GM12872 (cell line): ENCODE measurements around the gene TNNT2.

ENCODE experiments used
- CTCF ChIP-seq: IDR thresholded peaks from 3 replicates; pipeline ENCODE4 v1.5.1; 2011; ENCODE audit warnings: low read depth, mild to moderate bottlenecking, low read length, moderate library complexity; ENCODE audit not compliant: insufficient read depth

Gene TNNT2

DNA sequence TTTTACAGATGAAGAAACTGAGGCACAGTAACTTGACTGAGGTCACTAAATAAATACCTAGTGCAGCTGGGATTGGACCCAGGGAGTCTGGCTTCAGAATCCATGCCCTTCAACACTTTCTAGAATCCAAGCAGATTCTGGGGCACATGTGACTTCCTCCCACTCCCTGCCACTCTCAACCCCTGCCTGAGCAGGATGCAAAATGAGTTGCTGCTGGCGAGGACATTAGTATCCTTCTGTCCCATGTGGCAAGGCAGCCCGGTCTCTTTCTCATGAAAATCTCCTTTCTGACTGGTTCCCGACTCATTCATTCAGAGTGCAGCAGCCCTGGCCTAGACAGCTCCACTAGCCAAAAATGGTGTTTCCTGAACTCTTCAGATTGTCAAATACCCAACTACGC, 28.4 kb downstream of the TNNT2 start:
- TF ChIP-seq CTCF, result no peak

DNA sequence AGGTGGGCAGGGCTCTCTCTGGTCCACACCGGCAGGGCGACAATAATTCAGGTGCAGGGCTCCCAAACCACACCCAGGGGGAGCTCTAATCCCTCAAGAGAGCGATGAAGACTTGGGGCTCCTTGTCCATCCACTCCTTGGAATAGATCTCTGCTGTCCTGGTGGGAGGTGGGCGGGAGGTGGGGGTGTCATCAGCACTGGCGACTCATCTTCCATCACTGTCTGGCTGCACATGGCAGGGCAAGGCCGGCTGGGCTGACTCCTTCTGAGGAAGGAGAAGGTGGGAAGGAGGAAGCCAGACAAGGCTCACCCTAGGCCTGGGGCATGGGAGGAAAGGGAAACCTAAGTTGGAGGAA, 29.3 kb downstream of the TNNT2 start:
- peak; percentile 86 for TF ChIP-seq CTCF

DNA sequence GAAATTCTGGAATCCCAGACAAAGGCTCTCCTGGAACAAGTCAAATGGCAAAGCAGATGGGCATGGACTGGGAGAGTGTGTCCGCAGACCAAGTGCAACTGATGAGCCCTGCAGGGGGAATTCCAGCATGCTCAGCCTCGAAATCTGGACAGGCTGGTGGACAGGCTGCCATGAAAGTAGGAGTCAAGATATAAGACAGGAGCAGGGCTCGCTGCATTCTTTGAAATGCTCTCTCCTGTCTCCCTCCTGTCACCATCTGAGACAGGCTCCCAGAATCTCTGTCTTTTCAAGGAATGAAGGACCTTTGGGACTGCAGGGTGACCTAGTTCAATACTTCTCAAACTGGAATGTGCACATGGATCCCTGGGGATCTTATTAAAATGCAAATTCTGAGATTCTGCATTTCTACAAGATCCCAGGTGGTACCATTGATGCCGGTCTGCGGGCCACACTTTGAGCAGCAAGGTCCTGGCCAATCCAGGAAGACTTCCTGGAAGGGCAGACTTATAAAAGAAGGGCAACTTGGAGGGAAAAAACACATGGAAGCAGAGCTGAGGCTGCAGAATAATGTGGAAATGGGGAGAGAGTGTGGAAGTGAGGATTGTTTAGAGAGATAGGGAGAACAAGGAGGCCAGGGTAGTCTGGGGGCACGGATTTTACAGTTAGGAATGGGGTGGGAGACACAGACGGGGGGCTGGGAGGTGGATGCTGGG, 29.8 kb downstream of the TNNT2 start:
- TF ChIP-seq CTCF, result no peak

DNA sequence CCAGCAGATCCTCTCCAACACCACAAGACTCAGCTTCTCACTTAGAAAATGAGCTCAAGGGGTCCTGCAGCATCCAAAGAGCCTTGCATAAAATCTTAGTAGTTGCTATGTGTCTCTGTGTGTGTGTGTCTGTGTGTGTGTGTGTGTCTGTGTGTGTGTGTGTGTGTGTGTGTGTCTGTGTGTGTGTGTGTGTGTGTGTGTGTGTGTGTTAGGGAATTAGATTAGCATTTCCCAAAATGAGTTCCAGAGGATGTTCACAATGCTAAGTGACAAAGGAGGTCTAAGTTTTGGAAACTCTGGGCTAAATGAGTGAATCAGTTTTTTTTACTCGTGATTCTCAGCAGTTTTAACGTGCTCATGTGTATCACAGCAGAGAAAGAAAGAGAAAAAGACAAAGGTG, 30.5 kb downstream of the TNNT2 start:
- no peak for TF ChIP-seq CTCF

- TF ChIP-seq CTCF, result peak; percentile 69
These were observed 31.0 kb downstream of the TNNT2 start for GRCh38 chr1:201346337-201346939.

DNA sequence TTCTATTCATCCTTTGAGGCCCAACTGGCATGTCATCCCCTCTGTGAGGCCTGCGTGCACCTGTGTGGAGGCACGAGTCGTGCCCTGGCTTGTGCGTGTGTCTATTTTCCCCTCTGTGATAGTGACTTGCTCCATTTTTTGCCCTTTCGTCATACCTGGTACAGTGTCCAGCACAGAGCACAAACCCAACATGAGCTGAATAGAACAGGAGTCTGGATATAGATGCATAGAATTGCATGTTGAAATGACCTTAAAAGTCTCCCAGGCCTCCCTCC, 32.5 kb downstream of the TNNT2 start:
- TF ChIP-seq CTCF, result no peak

GRCh38 chr1:201344206-201345080, 33.0 kb downstream of the TNNT2 start:
- TF ChIP-seq CTCF, result no peak
